ENCODE results near the gene MRPL10.
A peak's percentile ranks its signal among the peaks of the same experiment; 100 is the strongest.

Gene MRPL10

DNA sequence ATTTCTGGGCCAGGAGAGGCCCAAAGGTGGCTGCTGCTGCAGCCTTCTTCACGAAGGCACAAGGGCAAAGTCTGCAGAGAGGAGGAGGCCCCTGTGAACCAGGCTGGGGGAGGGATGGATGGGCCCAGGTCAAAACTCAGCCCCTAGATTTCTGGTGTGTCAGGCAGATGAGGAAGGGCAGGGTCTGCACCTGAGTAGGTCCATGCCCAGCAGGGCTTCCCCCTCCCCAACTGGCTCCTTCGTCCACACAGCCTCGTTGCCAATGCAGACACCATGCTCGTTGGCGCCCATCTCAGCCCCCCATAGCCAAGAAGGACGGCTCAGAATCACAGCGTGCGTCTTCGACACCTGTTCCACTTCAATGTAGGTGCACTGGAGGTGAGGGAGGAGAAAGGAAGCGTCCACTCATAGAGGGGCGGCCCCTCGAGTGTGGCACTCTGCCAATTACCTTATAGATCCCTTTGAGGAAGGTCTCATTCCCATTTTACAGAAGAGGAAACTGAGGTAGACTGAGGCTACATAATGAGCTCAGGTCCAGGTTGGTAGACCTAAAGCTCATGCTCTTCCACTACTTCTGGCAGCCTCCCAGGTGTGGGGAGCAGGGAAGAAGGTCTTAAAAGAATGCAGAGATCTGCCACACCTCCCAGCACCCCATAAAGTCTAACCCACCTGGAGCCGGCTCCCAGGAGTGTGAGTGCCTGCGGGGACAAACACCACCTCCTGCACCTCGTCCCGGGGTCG is 8.8 kb upstream of the MRPL10 start:
- no peak for DNase-seq (ENCODE audit: low read depth in 3 of 3, low spot score in 1 of 3)

DNA sequence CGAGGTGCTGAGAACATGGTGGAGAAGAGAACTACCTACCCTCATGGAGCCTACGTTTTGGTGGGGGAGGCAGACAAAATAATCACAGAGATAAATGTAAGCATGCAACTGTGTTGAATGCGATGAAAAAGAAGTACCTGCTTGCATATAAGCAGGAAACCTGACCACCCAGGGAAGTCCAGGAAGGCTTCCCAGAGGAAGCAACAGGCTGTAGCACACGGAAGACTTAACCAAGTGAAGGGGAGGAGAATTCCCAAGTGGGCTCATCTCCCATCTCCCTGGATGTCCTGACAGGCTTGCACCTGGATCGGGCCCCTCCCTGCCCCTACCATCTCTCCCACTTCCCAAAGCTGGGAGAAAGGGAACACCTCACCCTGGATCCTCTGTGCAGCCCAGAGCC is 7.7 kb upstream of the MRPL10 start:
- DNase-seq (ENCODE audit: low read depth in 3 of 3, low spot score in 1 of 3), result no peak

DNA sequence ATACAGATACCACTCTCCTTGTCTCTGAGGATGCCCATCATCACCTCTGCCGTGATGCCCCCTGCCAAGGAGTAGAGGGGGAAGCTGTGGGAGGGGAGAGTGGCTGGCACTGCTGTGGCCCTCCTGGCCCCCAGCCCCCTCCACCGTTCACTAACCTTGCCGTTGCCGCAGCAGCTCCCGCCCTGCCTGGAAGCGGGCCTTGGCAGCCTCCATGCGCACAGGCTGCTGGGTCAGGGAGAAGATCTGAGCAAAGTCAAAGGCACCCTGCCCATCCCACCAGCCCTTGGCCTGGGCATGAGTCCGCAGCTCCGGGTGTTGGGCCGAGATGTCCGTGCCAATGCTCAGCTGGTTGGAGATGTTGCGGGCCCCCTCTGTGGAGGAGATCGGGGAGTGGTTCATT is 7.3 kb upstream of the MRPL10 start:
- DNase-seq (ENCODE audit: low read depth in 3 of 3, low spot score in 1 of 3), result no peak

DNA sequence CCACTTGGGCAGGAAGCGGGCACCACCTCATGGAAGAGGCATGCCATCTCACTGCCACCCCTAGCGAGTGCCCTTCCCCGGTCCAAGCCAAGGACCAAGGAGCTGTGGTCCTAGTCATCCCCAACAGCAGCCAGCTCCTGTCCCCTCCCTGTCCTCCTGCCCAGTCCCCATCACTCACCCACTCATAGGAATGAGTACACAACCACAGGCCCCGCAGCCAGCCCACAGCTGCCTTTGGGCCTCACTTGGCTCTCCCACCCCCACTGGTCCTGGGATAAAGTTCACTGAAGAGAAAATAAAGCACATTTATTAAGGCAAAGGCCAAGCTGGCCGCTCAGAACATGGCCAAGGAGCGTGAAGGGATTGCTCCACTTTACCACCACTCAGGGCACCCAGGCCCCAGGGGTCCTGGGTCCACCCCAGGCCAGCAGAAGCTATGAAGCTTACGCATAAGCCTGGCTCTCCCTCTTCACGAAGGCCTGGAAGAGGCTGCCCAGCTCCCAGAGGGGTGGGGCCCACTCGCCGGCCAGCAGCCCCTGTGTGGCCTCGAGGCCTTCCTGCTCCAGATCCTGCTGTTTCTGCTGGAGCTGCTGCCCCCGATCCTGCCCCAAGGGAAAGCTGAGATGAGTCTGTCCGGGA is 6.2 kb upstream of the MRPL10 start:
- no peak for DNase-seq (ENCODE audit: low read depth in 3 of 3, low spot score in 1 of 3)

DNA sequence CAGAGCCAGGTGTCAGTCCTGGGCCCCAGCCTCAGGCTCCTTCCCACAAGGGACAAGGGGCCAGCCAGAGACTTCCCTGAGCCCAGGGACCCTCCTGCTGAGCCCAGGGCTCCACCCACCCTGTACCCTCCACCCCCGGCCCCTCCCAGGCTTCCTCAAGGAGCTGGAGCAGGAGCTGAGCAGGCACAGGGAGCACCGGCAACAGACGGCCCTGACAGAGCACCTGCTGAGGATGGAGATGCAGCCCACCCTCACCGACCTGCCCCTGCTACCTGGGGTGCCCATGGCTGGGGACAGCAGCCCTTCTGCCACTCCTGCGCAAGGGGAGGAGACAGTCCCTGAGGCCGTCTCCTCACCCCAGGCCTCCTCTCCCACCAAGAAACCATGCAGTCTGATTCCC is 5.3 kb upstream of the MRPL10 start:
- DNase-seq (ENCODE audit: low read depth in 3 of 3, low spot score in 1 of 3), result no peak

DNA sequence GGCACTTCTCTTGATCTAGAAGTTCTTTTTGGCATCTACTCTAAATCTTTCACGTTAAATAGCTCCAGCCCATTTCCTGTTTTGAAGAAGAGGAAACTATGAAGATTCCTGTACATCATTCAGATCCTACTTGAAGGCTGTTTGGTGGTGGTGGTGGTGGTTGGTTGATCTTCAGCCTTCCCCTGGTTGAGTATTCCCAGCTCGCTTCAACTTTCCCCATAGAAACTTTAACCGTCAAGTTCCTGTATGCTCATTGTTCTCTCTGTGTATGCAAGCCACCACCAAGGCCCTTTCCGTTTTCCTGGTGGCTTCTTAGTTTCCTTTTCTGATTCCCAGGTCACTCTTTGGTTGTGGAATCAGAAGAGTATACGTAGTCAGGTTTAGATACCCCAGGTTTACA is 3.4 kb upstream of the MRPL10 start:
- no peak for DNase-seq (ENCODE audit: low read depth in 3 of 3, low spot score in 1 of 3)

DNA sequence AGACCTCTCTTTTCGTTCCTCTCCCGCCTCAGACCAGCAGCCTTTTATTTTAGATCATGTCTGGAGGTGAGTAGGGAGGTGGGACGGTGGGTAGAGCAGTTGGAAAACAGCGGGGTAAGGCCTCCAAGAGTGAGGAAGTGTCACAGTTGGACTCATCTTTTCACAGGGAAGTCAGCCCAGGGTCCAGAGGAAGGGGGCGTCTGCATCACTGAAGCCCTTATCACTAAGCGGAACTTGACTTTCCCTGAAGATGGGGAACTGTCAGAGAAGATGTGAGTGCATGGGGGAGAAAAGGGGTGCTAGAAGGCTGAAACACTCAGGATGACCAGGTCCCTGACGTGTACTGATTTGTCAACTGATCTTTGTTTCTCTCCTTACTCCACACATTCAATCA is 590 bp upstream of the MRPL10 start:
- no peak for DNase-seq (ENCODE audit: low read depth in 3 of 3, low spot score in 1 of 3)

DNA sequence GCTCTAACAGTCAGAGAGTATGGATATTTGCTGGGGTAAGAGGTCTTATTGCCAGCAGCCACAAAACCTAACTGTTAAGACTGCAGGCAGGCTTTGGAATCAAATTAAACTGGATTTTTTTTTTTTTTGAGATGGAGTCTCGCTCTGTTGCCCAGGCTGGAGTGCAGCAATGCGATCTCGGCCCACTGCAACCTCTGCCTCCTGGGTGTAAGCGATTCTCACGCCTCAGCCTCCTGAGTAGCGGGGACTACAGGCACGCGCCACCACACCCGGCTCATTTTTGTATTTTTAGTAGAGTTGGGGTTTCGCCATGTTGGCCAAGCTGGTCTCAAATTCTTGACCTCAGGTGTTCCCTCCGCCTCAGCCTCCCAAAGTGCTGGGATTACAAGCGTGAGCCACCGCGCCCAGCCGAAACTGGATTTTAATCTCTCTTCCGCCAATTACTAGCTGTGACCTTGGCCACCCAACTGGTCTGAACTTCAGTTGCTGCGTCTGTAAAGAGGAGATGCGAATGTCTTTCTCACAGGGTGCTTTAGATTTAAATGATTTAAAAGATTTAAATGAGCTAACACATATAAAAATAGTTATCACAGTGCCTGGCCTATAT is 842 bp downstream of the MRPL10 start:
- DNase-seq (ENCODE audit: low read depth in 3 of 3, low spot score in 1 of 3), result no peak

DNA sequence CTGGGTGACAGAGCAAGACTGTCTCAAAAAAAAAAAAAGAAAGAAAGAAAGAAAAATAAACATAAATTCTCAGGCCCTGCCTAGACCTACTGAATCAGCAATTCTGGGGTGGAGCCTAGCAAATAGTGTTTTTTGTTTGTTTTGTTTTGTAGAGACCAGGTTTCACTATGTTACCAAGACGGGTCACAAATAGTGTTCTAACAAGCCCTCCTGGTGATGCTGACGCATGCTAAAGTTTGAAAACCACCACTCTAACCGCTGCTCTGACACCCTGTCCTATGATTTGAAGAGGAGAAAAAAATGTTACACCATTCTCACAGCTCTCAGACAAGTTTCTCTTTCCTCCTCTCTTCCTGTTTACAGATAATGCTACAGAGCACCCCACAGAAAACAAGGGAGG is 1.5 kb downstream of the MRPL10 start:
- no peak for DNase-seq (ENCODE audit: low read depth in 3 of 3, low spot score in 1 of 3)

DNA sequence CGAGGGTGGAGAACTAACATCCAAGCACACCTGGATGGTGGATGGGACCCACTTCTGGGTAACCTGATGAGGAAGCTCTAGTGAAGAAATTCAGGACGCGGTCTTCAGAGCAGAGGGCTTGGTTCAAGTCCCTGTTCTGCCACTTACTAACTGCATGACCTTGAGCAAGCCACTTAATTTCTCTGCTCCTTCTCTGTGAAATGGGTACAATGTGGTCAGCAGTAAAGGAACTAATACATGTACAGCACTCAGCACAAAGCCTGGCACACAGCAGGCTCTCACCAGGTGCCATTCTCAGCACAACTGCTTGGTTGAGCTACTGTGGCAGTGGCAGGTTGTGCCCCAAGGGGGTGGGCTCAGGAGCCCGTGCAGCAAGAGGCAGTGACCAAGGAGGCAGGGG is 7.8 kb downstream of the MRPL10 start:
- no peak for DNase-seq (ENCODE audit: low read depth in 3 of 3, low spot score in 1 of 3)

DNA sequence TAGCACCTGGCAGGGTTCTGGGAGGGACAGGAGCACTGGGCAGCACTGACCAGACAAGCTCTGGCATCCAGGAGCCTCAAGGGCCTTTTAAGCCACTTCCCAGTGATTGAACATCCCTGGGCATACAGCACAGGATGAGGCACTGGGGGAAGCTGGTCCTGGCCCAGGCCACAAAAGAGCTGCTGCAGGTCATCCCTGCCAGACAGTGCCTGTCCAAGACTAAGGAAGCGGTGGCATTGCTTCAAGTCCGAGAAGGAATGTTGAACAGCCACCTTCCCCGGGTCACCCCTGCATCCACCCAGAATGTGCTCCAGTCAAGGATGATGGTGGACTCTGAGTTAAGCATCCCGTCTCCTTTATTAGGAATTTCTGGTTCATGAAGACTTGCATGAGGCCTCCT is 8.6 kb downstream of the MRPL10 start:
- no peak for DNase-seq (ENCODE audit: low read depth in 3 of 3, low spot score in 1 of 3)

DNA sequence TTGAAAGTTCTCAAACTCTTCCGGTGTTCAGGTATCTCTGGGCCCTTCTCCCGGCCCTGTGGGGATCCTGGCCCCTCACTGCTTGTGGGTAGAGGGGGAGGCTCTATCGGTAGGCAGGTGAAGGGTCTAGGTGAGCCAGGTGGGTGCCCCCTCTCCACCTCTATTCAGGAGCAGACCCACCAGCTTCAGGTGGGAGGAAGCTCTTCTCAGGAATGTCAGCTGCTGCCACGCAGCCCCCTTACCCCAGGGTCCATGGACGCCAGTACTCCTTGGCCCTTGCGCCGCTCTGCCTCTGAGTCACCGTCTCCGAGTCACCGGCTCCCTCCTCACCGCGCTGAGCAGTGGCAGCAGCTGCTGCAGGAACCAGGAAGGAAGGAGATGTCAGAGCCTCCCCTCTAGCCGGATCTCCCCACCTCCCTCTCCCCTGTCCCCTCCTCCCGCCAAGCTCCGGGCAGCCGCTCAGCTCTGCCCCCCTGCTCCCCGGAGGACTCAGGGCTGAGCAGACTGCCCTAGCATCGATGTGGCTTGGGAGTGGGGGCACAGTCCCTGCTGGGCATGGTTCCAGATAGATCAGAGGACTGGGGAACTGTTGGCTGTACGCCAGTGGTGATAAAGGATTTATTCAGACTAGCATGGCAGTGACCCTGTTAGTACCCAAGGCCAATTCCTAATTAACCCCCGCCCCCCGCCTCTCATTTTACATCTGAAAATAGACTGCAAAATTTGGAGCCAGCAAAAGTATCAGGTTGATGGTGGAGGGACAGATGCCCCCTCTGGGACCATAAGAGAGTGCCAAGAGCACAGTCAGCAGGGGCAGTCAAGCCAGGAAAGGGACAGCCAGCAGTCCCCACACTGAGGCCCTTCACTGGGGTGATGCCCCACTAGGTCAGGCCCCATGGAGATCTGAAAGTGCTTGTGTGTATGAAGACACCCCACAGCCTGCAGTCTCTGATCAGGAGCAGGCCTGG is 9.6 kb downstream of the MRPL10 start, which contains the start of gene OSBPL7:
Gene OSBPL7, minus strand, starts transcription at position 371 of the 968 bp plus-strand sequence. CDS start 1,516 bp downstream, outside the sequence.
- peak; percentile 46 to 62 (median 56) for DNase-seq (ENCODE audit: low read depth in 3 of 3, low spot score in 1 of 3)

DNA sequence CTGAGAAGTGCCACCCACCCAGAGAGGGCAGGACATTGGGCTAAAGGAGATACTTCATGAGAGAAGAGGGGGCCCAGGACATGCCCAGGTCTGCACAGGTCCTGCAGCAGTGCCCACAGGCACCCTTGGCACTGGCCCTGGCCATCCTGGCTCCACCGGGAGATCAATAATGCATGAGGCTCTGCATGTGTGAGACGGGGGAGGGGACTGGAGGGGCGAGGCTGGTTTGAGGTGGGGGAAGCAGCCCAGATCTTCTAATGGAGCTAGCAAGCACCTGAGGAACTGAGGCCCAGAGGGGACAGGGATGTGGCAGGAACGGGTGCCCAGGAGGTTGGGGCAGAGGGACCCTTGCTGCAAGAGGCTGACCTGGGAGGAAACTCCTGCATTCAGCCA is 10.3 kb downstream of the MRPL10 start:
- no peak for DNase-seq (ENCODE audit: low read depth in 3 of 3, low spot score in 1 of 3)

DNA sequence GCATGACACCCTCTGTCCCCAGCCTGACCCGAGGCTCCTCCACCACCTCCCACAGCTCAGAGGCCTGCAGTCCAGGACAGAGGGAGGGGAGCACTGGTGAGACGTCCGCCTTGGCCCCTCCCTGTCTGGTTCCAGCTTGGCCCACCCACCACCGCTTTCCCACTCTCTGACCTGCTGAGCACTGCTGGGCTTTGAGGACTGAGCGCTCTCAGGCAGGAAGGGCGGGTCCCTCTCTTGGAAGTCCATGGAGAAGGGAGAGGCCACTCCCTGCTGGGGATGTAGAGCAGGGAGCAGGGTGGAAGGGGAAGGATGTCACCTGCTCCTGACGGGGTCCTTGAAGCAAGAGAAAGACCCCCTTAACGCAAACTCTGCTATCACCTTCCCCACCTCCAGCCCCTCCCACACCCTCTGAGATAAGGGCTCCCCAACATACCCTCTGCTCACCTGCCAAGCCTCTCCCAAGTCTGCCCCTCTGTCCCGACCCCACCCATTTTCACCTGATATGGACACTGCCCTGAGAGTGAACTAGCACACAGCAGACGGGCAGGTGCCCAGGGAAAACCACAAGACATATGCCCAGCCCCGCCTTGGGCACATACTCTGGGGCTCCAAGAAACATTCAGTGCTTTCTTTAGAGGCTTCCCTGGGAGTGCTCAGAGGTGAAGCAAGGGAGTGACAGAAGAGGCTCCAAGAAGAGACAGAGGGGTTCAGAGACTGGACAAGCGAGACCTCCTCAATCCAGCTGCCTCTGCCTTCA is 11.1 kb downstream of the MRPL10 start:
- DNase-seq (ENCODE audit: low read depth in 3 of 3, low spot score in 1 of 3), result no peak

DNA sequence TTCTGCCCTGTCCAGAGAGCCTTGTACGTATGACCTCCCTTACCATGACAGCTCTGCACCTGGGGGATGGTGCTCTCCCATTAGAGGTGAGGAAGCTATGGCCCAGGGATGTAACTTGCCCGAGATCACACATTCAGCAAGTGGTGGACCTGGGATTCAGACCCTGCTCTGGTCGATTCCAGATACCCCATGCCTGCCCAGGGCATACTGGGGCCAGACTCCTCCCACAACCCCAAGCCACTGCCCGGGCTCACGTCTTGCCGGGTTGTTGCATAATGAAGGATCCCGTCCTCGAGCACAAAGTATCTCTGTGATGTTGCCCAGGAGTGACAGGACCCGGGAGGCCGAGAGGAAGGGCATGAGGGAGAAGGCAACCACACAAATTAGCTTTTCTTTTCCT is 11.9 kb downstream of the MRPL10 start:
- no peak for DNase-seq (ENCODE audit: low read depth in 3 of 3, low spot score in 1 of 3)

DNA sequence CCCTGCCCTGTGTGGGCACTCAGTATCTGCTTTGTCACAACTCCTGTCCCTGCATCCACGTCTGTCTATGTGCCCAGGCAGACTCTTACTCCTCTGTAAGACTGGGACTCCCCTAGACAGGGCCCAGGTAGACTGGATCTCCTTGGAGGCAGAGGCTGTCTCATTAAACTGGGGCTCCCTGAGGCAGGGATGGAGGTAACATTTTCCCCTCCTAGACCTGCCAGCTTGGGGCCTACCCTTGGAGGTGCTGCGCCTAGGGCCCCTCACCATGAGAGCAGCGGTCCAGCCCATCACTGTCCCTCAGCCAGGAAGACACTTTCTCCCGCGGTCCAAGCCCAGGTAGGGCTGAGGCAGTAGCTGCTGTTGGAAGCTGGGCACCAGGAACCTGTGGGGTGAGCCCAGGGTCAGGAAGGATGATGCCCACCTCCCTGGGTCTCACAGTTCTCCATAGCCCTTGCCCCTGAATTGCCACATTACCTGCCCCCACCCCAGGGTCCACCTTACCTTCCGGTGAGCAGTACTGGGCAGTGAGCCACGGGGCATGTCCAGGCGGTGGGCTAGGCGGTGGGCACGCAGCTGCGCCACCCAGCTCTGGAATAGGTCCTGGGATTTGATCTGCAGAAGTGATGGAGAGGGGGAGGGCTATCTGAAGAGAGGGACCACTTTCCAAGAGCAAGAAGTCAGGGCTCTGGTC is 13.2 kb downstream of the MRPL10 start:
- DNase-seq (ENCODE audit: low read depth in 3 of 3, low spot score in 1 of 3), result no peak

DNA sequence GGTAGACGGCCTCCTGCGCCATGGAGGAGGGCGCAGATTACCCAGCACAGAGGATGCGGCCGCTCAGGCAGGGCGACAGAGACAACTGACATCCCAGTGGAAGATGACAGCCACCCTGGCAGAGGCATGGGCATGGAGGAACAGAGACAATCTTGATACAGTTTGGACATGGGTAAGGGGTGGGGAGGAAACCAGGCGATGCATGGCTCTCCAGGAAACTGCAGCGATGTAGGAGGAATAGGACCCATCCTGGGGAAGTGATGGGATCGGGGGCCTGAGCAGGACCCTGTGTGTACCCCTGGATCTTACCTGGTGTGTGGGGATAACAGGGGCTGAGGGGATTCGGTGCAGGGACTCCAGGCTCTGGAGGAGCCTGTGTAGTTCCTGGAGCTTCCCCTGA is 14.4 kb downstream of the MRPL10 start:
- no peak for DNase-seq (ENCODE audit: low read depth in 3 of 3, low spot score in 1 of 3)

DNA sequence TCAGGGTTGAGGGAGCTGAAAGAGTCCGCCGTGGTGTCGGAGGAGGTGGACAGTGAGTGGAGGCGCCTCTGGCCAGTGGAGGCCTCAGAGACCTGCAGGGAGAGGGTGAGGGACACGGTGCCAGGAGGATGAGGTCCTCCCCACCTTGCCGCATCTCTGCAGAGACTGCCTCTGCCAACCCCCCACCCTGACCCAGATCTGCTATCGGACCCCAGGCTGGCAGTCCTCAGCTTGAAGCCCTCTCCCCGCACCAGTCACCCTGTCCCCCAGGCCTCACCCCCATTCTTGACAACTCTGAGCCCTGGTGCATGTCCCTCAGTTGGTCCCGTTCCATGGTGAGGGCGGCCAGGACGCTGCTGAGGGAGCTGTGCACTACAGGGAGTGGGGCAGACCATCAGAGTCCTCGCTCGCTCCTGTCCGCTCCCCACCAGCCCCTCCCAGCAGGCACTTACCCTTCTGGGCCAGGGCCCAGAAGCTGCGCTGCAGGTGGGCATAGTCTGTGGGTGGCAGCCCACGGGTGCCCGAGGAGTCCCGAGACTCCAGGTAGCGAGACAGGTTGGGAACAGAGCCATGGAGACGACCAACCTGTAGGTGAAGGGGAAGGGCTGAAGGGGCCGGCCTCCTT is 15.1 kb downstream of the MRPL10 start:
- no peak for DNase-seq (ENCODE audit: low read depth in 3 of 3, low spot score in 1 of 3)

DNA sequence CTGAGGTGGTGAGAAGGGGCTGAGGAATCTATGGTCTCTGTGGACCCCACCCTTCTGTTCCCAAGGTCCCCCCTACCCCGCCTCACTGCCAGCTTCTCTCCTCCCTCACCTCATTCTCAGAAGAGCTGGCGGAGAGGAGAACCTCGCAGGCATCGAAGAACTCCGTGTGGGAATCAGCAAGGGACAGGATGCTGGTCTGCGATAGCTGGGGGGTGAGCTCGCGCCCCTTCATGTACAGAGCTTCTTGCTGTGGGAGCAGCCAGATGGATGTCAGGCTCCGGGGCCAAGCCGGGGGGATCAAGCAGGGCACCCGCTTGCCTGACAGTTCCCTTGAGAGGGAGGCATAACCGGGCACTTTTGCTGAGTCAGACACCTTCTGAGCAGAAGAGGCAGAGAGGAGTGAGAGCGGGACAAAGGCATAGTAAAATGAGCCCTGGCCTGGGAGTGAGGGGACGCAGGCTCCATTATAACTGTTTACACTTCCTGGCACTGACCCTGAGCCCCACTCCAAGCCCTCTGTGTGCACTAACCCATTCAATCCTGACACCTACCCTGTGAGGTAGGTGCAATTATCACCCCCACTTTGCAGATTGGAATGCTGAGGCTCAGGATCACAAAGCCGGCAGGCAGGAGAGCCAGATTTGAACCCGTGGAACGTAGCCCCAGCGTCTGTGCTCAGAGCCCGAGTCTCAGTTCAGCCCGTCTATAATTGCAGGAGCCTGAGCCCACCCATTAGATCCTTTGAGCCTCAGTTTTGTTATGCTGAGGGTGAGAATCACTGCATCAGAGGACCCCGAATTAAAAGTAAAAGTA is 16.0 kb downstream of the MRPL10 start:
- no peak for DNase-seq (ENCODE audit: low read depth in 3 of 3, low spot score in 1 of 3)
